HG03457 (cell line): Measurements from ENCODE around the gene HS3ST3A1.

Experiments used
- ATAC-seq: cut with Tn5 transposase; IDR thresholded peaks from one replicate; pipeline ENCODE4 v1.9.1; 2021; ENCODE audit warnings: moderate number of reproducible peaks; ENCODE audit not compliant: unreplicated experiment

Gene HS3ST3A1

DNA sequence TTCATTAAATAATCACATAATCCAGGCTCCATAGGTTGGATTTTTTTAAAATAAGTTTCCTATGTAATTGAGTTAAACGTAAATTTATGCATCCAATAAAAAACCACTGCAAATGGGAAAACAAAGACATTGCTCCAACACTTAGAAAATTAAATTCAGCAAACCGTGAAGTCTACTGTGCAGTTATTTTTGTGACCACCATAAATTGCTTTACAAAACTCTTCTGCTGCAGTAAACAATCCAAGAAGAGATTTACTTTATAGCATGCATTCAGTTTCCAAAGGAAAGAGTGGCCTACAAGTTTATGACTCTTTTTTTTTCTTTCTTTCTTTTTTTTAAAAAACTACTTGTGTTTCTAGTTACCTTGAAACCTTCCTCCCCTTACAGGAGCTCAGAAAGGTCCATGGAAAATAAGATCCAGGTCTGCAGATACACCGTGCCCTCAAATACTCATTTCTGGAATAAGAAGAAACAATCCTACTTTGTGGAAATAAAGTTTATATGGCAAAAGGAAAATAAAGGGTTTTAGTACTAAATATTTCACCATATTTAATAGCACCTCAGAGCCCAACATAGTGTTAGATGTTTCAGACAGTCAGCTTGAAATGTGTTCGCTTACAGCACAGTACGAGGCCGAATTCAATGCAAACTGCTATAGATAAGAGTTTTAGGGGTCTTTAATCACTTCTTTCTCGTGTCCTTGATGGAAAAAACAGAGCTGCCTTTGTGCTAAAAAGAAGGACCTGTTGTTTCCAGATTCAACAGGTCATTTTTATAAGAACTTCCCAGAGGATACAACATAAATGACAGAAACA is 3.2 kb downstream of the HS3ST3A1 start:
- ATAC-seq = no peak

DNA sequence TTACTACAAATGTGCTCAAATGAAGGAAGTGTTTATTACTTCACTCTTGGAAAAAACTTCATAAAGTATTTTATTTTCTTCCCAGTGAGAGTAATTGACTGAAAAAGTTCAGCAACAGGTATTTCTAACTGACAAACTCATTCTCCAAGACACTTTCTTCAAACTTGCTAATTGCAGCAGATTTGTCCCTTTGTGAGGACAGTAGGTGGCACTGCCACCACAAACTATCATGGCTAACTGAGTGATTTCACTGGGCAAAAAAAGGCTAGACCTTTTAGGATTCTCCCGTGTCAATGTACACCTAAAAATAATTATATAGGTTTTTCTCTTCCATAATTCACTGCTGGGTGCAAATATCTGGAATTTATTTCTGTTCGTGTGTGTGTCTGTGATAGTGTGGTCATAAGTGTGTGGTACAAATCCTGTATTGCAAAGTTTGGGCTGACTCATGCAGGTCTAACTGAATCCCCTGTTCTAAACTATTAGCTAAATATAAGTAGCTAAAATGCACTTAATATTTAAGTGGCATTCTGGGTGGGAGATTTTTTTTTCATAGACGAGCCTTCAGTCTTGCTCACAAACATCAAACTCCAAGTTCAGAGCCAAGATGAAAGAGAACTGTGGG is 3.9 kb downstream of the HS3ST3A1 start:
- no peak for ATAC-seq

DNA sequence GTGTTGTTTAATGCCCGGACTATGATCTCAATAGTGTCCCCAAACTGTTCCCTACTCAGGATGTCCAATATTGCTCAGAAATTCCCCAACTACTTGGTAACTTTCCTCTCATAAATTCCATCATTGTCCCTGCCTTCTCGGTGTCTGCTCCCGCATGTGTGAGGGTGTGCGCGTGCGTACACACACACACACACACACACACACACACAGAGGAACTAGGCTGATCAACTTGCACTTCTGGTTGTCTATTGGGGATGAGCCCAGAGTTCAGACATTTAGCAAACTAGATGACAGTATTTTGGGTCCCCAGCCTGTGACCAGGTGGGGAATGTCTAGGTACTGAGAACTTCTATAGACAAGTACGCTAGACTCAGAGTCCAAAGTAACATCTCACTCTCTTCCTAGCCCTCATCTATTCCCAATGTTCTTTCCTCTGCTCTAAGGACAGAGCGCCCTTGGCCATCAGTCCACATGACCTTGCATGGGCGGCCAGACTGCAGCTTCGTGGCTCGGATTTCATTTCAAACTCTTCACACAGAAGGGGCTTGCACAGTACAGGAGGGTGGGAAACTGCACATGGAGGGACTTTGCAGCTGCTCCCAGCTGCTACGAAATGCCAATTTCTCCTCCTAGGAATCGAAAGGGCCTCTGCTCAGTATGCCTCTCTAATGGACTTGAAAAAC is 5.3 kb downstream of the HS3ST3A1 start:
- ATAC-seq = no peak

DNA sequence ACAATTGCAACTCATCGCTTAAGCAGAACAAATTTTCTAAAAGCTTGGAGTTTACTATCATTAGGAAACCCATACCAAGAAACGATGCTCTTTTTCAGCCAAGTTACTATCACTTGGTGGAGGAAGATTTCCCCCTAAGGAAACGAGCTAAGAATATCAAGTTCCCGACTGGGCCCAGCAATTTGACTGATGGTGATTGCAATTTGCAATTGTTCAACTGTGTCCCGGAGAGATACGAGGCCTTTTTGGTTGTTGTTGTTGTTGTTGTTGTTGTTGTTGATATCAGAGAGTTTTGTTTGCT is 6.2 kb downstream of the HS3ST3A1 start:
- ATAC-seq = no peak

DNA sequence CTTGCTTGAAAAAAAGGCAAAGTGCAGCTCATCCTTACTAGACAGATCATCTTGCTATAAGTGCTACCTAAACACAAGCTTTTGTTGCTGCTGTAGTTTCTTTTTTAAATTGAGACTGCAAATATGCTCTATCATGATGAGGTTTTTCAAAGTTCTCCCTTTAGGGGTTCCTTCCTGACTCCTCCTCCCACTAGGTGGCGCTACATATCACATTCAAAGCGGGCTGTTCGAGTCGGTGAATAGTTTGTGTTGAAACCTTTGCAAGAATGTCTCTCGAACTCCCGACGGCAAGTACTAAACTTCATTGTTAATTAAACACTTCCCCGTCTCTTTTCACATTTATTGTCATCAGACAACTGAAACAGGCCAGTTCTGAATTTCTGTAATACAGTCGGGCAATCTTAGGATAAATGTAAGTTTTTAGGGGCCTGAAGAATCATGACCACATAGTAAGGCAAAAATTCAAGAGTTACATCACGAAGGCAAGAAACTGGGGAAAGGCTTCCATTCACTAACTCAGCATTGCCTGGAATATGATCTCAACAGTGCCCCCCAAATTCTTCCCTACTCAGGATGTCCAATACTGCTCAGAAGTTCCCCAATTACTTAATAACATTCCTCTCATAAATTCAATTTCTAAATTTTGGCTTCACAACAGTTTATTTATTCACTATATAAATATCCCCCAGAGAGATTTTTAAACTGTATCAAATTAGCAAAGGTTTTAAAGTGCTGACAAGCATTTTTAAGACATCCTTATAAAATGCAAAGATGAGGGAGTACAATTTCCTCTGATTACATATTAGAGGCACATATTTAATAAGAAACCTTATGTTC is 6.7 kb downstream of the HS3ST3A1 start:
- no peak for ATAC-seq

DNA sequence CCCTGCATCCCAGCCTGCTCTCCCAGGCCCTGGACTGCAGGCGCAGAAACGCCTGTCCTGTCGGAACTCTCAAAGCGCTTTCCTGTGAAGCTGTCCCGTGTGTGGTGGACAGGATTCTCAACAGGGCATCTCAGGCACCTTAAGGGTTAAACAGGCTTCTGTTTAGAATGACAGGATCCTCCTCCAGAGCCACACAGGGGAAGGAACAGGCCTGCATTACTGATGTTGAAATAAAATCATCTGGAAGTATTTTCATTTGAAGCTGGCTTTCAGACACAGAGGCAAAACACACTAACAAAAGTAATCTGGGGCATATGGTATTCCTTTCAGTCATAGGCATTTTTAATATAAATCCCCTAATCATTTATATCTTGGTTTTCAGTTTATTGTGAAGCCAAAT is 7.4 kb downstream of the HS3ST3A1 start:
- no peak for ATAC-seq

DNA sequence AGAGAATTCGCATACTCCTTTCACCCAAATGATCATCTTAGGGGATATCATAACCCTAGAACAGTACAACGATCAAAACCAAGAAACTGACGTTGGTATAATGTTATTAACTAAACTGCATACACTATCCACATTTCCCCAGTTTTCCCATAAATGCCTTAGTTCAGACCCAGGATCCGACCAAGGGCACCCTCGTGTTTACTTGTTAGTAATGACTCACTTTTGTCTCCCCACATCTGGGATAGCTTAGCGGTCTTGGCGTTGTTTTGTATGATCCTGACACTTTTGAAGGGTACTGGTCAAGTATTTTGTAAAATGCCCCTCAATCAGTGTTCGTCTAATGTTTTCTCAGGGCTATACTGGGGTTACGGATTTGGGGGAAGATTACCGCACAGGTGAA is 8.0 kb downstream of the HS3ST3A1 start:
- ATAC-seq = no peak

DNA sequence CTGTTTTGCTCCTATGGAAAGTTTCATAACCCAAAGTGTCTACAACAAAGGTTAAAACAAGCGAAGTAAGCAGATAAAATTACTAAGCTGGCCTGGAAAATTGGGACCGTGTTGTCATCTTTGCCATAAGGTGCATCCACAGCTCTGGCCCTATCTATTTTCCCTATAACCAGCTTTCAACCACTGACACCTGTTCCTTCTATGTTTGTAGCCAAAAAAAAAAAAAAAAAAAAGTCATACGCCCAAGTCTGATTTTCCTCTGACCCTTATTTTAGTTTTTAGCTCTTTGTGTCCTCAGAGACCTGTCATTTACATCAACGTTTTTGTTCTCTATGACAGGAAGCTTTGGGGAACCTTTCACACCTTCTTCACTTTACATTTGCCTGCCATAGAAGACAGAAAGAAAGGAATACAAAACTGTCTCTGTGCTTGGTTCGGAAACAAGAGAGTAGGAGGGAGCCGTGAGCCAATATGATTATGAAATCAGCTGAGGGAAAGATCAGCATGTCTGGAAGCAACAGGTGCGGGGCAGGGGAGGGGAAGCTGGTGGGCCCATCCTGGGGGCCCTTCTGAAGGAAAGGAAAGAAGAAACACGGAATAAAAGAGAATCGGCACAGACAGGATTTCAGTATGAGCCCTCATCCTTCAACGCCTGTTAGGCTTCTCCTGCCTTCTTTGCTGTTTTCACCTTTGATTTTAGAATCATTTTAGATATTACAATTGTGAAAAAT is 8.5 kb downstream of the HS3ST3A1 start:
- no peak for ATAC-seq

DNA sequence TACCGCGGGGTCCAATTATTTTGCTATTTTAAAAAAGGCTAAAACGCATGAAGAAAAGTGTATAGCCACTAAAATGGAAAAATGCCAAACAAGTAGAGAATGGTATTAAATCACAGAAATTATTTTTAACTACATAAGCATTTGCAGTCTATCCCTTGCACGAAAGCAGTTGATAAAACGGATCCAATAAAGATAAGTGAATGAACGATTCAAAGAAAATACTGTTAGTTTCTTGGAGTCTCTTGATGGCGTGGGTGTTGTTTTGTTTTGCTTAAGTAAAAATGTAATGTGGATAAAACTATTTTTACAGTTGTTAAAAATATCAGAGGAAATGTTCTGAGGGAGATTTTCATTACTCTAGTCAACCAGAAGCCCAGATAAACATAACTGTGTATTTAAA is 9.3 kb downstream of the HS3ST3A1 start:
- ATAC-seq = no peak

DNA sequence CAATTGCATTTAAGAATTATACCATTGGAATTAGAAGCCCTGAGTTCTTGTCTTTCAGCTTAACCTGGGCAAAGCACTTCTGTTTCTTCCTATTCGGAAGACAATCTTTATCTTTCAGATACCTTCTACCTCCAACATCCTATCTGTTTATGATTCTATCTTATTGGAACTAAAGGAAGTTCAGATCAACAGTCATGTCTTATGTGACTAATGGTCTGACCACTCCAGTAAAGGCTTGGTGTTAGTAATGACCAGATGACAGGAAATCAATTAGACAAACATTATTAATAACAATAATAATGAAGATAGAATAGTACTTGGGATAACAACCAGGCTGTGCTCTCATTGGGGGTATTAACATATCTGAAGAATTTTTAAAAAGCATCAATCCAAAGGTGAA is 11.3 kb downstream of the HS3ST3A1 start:
- no peak for ATAC-seq

DNA sequence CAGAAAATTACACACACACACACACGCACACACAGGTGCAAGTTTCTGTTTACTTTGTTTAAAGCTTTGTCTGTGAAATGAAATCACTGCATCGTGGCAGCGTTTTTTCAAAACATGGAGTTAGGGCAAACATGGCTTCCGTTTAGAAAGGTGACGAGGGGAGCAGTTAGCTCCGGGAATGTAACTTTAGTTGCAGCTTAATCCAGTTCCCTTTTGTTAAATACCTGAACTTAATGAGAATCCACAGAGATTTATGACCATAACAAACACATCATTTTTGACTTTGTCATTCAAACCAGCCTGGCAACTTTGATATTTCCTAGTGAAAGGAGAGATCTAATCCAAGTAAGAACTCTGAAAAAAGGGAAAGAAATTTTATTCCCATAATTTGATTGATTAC is 12.1 kb downstream of the HS3ST3A1 start:
- ATAC-seq = no peak

DNA sequence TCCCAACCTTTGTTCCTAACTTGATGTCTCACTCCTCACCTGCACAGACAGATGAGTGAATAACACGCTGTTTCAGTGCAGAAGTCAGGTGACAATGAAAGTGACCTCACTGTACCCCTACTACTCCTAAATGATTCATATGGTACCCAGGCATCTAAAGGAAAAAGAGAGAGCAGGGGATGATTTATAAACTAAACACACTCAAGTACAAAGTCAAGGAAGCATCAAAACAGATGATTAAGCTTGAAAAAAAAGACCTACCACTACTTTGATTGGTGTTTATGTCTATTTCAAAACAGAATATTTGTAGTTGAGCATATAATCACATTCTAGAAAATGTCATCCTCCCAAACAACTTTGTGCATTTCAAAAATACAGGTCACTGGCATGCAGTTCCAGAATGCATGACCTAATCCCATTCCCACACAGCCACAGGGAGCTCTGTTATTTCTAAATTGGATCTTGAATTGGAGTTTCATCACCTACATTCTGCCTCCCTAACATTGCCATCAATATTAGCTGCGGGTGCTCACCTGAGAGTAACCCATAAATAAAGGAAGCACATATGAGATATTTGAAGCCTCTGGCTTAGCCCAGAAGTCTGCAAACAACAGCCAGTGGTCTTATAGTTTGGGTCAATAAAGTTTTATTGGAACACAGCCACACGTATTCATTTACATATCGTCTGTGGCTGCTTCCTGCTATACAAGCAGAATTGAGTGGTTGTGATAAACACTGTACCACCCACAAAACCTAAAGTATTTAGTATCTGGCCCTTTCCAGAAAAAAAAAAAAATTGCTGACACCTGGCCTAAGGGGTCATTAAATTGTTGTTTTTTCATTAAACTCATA is 14.0 kb downstream of the HS3ST3A1 start:
- ATAC-seq = no peak

DNA sequence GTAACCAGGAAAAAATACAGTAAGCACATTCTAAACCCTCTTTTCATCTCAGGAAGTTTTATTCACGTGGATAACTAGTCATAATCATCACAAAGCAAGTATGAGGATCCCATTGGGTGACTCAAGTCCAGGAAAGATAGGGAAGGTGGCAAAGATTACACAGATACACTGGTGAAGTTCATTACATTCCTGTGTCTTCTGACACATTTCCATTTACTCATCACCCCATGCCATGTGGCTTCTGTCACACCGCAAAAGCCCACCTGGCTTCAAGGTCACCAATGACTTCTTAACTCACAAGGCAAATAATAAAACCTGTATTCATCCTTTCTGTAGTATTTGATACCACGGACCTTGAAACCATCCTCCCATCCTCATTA is 17.0 kb downstream of the HS3ST3A1 start:
- no peak for ATAC-seq

DNA sequence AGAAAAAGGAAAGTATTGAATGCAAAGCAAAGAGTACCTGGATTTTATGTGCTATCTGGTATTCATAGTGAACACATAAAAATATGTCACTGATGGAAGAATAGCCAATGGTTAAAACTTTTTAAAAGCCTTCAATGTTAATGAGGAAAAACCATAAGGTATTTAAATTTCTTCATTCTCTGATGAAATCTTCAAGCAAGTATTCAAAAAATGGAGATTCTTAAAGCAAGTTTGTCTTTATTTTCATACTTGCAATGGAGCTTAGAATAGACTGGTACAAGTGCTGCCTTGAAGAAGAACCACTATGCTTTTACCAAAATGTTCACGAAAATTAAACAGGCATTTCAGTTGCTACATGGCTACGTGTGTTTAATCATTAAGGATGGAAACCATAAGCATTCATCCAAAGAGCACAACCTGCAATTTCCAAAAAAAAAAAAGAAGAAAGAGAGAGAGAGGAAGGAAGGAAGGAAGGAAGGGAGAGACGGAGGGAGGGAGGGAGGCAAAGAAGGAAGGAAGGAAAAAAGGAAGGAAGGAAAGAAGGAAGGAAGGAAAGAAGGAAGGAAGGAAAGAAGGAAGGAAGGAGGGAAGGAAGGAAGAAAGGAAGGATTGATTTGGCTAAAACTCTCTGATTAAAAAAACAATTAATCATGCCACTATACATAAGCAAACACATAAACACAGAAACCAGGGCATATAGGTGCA is 17.6 kb downstream of the HS3ST3A1 start:
- ATAC-seq = no peak

DNA sequence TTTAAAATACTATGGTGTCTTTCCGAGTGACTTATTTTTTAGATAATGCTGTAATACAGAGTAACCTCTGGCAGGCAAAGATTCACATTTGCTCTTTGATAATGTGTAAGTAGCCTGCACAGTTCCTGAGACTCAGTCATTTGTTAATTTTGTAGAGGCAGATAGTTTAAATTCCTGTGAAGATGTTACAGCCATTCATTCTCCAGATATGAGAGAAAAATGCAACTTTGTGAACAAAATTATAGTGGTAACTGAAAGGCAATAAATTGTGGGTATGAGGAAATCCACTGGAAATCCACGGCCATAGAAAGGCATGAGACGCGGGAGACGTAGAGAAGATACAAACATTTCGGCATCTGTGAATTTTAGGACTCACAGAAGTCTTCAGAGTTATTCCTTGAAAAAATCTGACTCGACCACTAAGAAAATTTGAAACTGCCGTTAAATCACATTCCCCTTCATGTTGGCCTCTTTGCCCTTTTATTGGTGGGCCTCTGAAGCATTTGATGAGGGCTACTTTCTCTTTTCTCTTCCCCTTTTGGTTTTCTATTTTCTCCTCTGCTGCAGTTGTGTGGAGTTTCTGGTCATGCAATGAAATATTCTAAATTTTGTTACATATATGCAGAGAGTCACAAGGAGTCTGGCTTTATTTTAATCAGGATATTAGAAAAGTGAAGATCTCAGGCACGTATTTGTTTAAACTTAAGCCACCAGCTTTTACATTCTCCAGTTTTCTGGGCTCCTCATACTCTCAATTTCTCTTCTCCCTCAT is 18.8 kb downstream of the HS3ST3A1 start:
- no peak for ATAC-seq

DNA sequence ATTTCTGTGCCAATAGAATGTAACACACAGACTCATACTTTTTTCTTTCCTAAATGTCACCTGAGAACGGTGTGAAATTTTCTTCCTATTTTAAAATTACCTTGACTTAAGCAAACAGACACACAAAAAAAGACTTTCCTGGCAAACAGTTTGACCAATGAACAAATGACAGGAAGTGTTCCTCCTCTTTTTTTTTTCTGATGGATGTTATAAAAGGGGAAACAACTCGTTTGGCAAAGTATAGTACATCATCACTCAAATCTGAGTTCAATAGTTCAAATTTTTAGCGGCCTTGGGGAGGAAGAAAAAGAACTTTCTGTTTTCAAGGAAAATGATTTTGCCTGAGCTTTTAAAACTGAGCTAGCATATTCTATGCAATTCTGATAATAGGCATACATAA is 19.8 kb downstream of the HS3ST3A1 start:
- ATAC-seq = no peak

DNA sequence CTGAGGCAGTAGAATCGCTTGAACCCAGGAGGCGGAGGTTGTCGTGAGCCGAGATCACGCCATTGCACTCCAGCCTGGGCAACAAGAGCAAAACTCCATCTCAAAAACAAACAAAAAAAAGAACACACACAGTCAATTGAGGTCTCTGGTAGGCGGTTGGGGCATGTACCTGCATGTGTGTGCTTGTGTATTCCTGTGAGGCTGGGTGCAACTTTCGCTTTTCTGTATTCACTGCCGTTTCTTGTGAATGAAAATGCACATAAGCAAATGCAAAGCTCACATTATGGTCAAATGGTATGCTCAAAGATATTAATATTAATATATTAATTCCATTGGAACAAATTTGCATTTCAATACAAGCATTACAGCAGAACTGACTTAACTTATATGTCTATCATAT is 20.9 kb downstream of the HS3ST3A1 start:
- no peak for ATAC-seq

DNA sequence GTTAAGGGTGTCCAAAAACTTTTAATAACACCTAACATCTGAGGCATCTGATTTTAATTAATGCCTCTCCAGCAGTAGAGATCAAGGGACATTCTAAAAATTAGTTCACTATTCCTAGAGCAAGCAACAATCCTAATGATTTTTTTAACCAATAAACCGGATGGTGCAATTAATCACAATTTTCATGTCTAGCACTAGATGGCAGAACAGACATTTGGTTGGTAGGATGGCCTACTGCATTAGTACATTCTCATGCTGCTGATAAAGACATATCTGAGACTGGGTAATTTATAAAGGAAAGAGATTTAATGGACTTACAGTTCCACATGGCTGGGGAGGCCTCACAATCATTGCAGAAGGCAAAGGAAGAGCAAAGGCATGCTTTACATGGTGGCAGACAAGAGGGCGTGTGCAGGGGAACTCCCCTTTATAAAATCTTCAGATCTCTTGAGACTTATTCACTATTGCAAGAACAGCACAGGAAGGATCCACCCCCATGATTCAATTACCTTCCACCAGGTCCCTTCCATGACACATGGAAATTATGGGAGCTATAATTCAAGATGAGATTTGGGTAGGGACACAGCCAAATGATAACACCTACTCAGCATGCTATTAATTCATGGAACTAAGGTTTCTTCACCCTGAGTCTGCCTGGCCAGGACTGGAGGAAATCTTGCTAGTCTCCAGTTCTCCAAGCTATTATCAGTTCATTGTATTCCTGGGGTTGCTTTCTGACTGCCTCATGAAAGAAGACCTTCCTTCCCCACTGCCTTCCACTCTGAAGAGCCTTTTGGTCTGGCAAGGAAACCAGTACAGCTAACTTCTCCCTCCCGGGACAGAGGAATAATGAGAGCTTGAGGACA is 24.8 kb downstream of the HS3ST3A1 start:
- no peak for ATAC-seq
